Stimulated activated CD8-positive, alpha-beta memory T cell treated with anti-CD3 and anti-CD28 coated beads, Interleukin-7, amount 100 ng/mL, for 24 hours (primary cell): ENCODE results near the gene DYRK1A.
"Not testable (repeated sequence)": the region's sequence is repeated elsewhere in the genome, so short reads cannot be mapped to it uniquely, and the experiment has no call there.

ENCODE experiments used
- DNase-seq: peaks from one replicate; pipeline ENCODE4 v3.0.0-alpha.2; 2020; ENCODE audit warnings: low read depth

The DYRK1A gene

DNA sequence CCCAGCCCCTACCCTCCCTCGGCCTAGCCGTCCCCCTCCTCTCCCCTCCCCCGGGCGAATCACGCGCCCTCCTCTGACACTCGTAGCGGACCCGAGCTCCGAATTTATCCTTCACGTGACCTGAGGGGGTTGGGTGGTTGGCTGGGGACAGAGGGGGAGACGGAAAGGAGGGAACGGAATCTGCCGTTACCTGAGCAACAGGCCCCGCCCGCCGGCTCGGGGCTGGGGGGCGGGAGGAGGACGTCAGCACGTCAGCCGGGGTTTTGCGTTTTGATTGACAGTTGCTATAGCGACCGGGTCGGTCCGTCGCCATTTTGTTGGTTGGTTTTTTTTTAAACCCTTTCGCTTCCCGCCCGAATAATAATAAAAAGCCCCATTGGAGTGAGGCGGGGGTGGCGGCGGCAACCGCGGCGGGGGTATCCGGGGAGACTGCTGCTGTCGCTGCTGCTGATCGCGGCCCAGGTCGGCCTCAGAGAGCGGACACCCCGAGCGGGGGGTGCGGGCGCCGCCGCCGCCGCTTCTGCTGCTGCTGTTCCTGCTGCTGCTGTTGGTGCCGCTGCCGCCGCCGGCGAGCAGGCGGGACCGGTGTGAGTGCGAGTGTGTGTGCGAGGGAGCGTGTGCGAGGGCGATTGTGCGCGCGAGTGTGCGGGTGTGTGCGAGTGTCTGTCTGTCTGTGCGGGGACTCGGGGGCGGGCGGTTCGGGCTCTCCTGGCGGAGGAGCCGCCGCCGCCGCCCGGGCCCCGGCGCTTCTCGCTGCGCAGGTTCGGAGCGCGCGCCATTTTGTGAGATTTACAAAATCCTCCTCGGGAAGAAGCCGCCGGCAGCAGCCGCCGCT lies at the start of gene DYRK1A:
Gene DYRK1A (plus strand): TSS at position 292 of the 835 bp plus-strand sequence. CDS start 53,602 bp downstream, outside the sequence.
- DNase-seq: peak; percentile 95

DNA sequence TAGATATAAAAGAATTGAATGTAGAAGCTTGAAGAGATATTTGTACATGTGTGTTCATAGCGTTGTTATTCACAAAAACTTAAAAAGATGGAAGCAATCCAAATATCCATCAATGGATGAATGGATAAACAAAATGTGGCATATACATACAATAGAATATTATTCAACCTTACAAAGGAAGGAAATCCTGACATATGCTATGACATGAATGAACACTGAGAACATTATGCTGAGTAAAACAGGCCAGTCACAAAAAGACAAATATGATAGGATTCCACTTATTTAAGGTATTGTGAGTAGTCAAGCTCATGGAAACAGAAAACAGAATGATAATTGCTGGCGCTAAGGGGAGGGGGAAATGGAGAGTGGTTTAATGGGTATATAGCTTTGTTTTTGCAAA lies 47.0 kb upstream of the DYRK1A start:
- no peak for DNase-seq

DNA sequence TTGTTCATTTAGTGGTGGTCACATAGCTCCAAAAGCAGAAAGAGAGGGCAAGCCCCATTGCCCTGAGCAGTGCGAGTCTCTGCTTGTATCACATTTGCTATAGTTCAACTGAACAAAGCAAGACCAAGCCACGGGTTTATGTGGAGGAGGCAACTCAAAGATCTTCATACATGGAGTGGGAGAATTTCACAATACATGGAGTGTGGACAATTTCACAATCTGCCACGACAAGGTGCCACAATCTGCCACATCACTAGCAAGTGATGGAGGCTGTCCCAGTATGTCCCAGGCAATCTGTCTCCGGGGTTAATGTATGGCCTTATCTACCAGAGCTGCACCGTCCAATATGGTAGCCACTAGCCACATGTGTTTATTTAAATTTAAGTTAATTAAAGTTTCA lies 44.5 kb upstream of the DYRK1A start:
- DNase-seq: no peak

DNA sequence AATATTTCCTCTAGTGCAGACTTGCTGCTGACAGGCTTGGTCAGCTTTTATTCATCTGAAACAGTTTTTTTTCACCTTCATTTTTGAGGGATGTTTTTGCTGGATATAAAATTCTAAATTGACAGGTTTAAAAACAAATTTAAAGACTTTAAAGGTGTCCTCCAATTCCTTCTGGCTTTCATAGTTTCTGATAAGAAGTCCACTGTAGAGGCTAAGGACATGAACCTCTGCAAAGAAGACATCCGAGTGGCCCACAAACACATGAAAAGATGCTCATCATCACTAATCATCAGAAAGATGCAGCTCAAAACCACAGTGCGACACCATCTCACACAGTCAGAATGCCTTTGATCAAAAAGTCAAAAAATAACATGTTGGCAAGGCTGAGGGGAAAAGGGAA lies 42.0 kb upstream of the DYRK1A start:
- DNase-seq: no peak

DNA sequence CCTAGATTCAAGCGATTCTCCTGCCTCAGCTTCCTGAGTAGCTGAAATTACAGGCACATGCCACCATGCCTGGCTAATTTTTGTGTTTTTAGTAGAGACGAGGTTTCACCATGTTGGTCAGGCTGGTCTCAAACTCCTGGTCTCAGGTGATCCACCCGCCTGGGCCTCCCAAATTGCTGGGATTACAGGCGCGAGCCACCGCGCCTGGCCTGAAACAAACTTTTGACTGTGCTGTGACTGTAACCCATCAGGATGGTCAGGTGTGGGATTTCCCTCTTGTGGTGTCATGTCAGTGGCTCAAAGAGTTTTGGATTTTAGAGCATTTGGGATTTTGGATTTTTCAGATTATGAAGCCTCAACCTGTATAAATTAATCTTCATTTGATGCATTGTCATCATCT lies 38.4 kb upstream of the DYRK1A start:
- DNase-seq: not testable (repeated sequence)

DNA sequence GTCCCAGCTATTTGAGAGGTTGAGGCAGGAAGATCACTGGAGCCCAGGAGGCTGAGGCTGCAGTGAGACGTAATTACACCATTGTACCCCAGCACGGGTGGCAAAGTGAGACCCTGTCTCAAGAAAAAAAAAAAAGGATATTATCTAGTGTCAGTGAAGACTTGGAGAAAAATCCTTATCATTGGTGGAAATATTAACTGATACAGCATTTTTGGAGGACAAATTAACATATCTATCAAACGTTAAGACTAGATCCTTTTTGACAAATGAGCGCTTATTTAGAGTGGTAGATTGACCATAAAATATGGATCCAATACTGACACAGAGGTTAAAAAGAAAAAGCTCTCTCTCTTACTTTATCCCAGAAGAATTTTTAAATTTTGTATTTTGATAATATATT lies 35.2 kb upstream of the DYRK1A start:
- no peak for DNase-seq

DNA sequence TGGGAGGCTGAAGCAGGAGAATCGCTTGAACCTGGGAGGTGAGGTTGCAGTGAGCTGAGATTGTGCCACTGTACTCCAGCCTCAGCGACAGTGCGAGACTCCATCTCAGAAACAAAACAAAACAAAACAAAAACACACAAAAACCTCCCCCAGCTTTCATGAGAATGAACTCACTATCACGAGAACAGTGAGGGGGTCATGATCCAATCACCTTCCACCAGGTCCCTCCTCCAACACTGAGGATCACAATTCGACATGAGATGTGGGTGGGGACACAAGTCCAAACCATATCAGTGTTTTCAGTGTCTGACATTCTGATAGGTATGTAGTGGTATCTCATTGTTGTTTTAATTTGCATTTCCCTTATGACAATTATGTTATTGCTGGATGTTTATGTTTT lies 31.5 kb upstream of the DYRK1A start:
- no peak for DNase-seq

DNA sequence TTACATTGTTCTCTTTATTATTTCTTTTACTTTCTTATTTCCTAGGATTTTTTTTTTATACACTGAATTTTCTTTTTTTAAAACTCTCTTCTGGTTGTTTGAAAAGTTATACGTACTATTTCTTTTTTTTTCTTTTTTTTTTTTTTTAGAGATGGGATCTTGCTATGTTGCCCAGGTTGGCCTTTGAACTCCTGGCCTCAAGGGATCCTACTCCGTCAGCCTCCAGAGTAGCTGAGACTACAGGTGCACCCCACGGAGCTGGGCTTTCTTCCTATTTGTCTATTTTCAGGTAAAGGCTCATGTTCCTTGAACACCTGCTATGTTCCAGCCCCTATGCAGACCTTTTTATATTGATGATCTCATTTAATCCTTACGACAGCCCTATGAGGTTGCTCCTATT lies 29.4 kb upstream of the DYRK1A start:
- no peak for DNase-seq

DNA sequence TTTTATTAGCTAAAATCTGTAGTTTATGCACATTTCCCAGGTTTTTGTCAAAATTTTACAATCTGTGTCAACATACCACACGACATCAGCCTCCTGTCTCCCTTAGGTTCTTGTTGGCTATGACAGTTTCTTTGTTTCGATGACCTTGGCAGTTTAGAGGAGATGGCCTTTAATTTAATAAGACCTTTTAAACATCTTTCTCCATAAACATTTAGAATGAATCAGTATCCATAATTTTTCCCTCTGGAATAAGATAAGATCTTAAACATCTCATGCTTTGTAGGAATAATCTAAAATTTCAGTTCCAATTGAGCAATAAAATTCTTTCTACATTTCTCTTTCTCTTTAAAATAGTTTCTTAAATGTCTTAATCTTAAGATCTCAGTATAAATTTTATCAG lies 28.7 kb upstream of the DYRK1A start:
- no peak for DNase-seq

DNA sequence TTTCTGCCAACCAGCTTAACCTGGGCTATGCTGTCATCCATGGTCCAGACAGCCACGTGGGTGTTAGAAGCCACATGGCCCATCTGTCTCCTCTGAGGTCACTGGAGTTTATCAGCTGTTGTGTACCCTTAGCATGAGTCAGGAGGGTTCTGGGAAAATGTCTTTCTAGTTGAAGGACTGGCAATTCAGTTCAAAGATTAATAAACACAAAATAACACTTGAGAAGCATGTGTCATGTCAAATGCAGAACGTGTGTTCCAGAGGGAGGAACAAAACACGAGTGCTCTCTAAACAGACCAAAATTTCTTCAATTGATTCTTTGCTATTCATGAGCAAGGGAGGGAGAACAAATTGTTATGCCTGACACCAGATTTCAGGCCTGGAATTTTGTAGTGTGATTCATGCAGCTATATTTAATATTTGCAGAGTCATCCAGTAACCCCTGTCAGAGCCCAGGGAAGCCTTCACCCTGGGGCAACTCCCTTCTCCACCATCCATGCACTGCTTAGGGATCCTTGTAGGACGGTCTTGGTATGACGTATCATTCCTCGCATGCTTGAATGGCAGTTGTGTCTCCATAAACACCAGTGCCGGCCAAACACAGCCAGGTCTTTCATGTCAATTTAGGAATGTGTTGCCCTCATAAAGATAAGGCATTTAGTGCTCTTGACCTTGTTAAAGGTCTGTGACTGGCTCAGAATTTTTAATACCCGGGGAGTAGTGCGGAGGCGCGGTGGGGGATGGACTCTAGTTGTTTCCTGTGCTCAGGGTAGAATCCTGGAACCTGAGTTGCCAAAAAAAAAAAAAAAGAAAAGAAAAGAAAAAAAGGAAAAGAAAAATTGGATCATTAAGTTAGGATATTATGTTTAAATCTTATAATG lies 27.7 kb upstream of the DYRK1A start:
- no peak for DNase-seq

DNA sequence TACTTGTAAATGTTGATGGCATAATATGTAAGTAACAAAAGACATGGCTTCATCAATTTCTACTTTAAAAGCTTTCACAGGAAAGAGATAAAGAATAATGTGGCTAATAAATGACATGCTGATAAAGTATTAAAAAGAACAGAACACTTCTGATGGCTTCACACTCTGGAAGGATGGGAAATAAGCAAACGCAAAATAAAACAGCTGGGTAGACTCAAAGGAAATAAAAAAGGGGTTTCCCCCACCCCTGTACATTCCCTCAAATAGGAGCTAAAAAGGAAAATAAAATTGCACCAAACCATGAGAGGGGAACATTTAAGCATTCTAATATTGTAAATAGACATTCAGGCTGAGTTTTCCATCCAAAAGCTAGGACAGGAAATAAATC lies 27.0 kb upstream of the DYRK1A start:
- no peak for DNase-seq

DNA sequence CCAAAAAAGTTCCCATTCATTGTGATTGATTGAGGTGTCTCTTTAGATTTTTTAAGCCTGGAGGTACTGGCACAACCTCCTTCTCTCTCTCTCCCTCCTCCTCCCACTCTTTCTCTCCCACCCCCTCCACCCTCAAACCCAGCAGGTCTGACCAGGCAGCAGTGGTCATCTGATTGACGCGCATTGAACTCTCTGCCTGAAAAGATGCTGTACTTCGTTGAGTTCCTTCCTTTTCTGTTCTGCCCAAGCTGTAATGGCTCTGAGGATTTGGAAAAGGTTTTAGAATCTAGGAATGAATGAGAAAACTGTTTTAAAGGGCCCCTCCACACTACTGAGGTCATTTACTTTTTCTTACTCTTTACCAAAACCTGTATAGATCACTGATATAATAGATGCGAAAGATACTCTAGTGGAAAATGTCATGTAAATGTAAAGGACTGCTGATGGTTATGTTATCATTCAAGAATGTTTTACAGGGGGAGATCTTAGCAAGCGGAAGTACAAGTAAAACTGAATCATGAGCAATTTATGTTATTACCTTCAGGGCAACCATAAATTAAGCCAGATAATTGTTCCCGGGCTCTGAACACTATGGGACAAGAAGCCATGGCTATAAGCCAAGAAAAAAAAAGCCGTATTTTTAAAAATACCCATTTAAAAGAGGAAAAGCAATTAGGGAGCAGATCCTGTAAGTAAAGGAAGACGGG lies 25.2 kb upstream of the DYRK1A start:
- DNase-seq: no peak

DNA sequence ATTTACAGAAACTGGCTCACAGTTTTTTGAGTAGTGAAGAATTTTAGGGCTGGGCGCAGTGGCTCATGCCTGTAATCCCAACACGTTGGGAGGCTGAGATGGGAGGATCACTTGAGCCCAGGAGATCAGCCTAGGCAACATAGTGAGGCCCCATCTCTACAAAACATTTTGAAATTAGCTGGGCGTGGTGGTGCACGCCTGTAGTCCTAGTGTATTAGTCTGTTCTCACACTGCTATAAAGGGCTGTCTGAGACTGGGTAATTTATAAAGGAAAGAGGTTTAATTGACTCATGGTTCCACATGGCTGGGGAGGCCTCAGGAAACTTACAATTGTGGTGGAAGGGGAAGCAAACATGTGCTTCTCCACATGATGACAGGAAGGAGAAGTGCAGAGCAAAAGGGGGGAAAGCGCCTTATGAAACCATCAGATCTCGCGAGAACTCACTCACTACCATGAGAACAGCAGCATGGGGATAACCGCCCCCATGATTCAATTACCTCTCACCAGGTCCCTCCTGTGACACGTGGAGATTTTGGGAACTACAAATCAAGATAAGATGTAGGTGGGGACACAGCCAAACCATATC lies 24.4 kb upstream of the DYRK1A start:
- DNase-seq: no peak

DNA sequence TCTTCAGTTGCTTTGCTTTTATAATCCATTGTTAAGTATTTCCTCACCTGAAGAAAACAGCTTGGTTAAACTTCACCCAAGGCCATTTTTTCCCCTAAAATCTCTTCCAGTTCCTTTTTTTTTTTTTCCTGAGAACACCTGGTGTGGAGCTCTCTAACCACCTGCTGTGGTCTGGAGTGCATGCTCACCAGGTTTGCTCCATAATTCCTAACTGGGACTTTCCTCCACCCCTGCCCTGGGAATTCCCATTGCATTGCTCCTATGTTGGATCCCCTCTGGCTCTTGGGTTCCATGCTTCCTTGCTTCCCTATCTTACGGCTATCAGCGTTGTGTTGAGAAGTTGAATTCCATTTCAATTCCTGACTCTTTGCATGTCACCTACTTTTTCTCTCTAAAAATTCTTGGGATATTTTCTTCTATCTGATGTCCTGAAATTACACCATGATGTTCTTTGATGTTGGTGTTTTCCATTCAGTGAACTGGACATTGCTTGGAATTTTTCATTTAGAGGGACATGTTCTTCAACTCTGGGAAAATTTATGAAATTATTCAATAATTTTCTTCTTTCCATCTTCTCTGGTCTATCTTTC lies 19.6 kb upstream of the DYRK1A start:
- DNase-seq: no peak

DNA sequence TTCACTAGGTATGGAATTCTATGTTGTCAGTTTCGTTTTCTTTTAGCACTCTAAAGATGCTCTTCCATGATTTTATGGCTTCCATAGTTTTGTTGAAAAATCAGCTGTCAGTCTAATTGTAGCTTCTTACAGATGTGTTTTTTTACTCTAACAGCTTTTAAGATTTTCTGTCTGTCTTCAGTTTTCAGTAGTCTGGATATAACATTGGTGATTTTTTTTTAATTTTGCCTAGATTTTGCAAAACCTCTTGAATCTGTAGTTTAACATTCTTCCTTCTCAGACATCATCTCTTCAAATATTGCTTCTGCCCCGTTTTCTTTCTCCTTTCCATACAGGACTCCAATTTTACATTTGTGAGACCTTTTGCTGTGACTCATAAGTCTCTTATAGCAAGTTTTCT lies 17.9 kb upstream of the DYRK1A start:
- no peak for DNase-seq

DNA sequence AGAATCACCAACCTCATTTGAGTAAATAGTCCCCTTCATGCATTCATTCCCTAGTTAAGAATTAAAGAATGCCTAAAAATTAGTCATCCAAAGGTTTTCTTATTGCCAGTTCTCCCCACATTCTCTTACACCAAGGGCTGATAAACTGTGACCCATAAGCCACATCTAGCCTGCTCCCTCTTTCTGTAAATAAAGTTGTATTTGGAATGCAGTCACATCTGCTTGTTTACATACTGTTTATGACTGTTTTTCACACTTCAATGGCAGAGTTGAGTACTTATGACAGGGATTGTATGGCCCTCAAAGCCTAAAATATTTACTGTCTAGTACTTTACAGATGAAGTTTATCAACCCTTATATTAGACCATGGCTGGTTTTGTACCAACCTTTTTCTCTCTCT lies 16.1 kb upstream of the DYRK1A start:
- no peak for DNase-seq

DNA sequence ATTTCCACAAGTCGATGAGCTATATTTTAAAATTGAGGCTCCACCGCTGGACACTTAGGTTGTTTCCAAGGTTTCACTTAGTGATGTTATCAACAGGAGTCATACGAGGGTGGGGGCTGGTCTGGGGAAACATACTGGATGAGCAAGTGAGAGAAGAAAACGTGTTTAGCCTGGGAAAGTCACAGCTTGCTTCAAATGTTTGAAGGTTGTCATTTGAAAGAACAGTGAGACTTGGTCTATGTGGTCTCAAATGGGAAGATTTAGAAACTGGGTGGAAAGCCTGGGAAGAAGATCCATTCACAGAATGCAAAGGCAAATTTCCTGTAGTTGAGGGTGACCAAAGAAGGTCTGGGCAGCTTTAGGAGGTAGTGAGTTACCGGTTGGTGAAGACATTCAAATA lies 9.9 kb upstream of the DYRK1A start:
- no peak for DNase-seq

DNA sequence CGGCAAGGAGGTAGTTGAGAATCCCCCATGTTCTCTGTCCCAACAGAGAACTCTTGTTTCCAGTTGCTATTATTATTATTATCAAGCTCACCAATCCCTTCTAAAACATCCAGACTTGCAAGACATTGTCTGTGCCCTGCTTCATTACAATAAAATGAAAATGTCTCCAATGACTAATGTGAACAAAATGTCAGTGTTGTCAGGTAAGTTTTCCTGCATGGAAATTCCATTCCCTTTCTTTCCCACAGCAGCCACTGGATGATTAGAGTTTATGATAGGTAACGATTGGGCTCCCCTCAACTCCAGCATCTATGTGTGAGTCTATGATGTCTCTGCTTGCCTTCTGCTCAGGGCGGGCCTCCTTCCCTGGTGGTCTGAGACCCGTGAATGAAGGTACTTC lies 8.9 kb upstream of the DYRK1A start:
- no peak for DNase-seq

DNA sequence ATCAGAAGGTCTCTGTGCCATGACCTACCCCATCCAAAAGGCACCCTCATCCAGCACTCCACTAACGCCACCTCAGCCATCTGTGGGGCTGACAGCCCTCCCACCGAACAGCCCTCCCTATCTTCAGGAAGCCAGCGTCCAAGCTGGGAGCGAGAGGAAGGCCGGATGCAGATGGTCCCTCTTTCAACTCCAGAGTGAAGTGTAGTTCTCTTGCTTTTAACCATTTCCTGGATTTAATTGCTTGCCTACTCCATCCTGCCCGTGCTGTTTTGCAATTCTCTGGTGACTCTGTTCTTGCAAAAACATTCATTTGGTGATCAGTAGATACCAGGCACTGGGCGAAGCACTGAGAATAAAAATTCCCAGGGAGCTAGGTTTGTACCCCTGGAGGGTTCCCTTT lies 8.2 kb upstream of the DYRK1A start:
- DNase-seq: no peak

DNA sequence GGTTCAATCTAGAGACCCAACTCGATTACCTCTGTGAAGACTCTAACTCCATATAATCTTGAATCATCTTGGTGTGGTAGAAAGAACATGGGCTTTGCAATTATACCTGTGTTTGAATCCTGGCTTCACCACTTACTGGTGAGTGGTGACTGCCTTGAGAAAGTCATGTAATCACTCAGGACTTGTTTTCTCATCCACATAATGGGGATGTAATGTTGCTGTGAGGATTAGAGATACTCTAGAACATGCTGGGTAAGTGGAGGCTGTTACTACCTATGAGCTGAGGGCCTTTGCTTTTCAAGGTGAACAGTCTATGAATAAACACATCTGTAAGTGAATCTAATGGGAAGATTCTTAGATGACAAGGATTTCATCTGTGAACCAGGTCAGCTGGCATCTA lies 2.6 kb upstream of the DYRK1A start:
- DNase-seq: no peak

DNA sequence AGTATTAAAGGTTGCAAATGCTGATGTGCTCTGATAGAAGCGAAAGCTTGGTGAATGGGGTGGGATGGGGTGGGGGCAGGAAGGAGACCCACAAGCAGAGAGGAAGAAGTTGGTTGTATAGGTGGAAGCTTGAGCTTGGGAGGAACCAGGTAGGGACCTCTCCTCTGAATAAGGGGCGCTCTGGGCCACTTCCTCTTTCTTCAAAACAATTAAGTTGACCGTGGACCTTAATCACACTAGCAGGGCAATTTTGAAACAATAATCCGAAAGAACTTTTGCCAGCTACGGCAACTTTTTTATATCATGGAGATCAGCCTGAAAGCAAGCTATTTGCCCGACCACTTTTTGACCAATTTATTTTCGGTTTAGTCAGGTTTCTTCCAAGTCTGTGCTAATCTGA lies 1.9 kb upstream of the DYRK1A start:
- DNase-seq: no peak
